ENCODE data around the gene EXOC5.

DNA sequence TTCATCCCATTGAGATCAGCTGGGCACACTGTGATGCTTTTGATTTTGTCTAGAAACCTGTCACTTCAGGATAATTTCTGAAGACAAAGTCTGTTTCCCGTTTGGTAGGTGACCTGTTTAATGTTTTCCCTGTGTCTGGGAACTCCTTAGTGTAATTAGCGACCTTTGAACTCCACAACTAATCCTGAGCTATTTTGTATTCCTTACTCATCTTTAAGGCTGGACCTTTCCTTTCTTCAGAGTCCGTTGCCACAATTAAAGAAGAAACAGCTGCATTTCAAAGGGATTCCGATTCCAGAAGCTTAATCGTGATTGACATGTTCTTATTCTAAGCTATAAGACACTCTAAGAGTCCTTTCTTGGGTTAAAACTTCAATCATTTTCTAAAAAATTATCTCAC lies 22.0 kb upstream of the EXOC5 start:
- no peak for TF ChIP-seq EZH2 (IDR thresholded peaks at IDR 0.05; ENCODE audit: insufficient read depth, poor library complexity, severe bottlenecking)
- no peak for TF ChIP-seq EZH2phosphoT487 (IDR thresholded peaks at IDR 0.05; ENCODE audit: insufficient read depth, low read depth)
